ENCODE results near the gene PELI1. TPM values are rescaled to one million over a fixed set of nuclear protein-coding genes. Genes with fewer than 3 reads are reported as not detected.

The PELI1 gene
- total RNA-seq, 1 donor from 2014 or later = 72.4 TPM

DNA sequence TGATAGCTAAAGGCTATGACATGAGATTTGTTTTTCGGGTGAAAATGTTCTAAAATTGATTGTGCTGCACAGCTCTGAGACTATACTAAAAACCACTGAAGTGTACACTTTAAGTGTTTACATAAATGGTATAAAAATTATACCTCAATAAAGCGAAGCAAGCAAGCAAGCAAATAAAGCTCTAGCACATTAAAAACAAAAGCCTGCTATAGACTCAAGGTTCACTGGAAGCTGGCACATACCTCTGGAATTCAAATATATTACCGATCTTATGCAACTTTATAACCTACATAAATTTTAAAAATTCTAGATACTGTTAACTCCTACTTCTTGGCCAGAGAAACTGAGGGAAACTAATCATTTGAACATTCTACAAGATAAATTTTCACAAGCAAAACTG is 20.1 kb downstream of the PELI1 start:
- H3K4me1 Mint-ChIP-seq (ENCODE audit: low read depth) = peaks cover 36% of the 10 kb centered on the region
- TF ChIP-seq, protein P1, sequence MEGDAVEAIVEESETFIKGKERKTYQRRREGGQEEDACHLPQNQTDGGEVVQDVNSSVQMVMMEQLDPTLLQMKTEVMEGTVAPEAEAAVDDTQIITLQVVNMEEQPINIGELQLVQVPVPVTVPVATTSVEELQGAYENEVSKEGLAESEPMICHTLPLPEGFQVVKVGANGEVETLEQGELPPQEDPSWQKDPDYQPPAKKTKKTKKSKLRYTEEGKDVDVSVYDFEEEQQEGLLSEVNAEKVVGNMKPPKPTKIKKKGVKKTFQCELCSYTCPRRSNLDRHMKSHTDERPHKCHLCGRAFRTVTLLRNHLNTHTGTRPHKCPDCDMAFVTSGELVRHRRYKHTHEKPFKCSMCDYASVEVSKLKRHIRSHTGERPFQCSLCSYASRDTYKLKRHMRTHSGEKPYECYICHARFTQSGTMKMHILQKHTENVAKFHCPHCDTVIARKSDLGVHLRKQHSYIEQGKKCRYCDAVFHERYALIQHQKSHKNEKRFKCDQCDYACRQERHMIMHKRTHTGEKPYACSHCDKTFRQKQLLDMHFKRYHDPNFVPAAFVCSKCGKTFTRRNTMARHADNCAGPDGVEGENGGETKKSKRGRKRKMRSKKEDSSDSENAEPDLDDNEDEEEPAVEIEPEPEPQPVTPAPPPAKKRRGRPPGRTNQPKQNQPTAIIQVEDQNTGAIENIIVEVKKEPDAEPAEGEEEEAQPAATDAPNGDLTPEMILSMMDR (IDR thresholded peaks at IDR 0.05; ENCODE audit: unreplicated experiment) = no peak
- DNase-seq (ENCODE audit: low spot score, unreplicated experiment) = no peak
- peaks cover 23% of the 10 kb centered on the region for H3K36me3 Mint-ChIP-seq (ENCODE audit: insufficient read depth)
- H3K27ac Mint-ChIP-seq = no peak overlapping the region
- H3K27me3 Mint-ChIP-seq = no peaks in the 10 kb centered on the region
- H3K9me3 Mint-ChIP-seq (ENCODE audit: low read depth) = peaks cover 18% of the 10 kb centered on the region
- no peak overlapping the region for H3K4me3 Mint-ChIP-seq (ENCODE audit: low read depth)

DNA sequence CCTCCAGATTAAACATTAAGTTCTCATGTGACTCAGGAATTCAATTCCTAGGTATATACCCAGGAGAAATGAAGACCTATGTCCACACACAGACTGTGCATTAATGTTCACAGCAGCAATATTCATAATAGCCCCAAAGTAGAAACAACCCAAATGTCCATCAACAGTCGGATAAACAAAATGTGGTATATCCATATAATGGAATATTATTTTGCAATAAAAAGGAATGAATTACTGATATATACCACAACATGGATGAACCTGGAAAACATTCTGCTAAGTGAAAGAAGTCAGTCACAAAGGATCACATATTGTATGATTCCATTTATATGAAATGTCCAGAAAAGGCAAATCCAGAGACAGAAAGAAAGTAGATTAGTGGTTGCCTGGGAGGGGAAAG is 20.5 kb downstream of the PELI1 start:
- no peaks in the 10 kb centered on the region for H3K27me3 Mint-ChIP-seq
- no peak overlapping the region for H3K4me3 Mint-ChIP-seq (ENCODE audit: low read depth)
- H3K27ac Mint-ChIP-seq = no peak overlapping the region
- peaks cover 18% of the 10 kb centered on the region for H3K9me3 Mint-ChIP-seq (ENCODE audit: low read depth)
- DNase-seq (ENCODE audit: low spot score, unreplicated experiment) = no peak
- TF ChIP-seq, protein P1 (IDR thresholded peaks at IDR 0.05; ENCODE audit: unreplicated experiment) = no peak
- peaks cover 35% of the 10 kb centered on the region for H3K4me1 Mint-ChIP-seq (ENCODE audit: low read depth)
- H3K36me3 Mint-ChIP-seq (ENCODE audit: insufficient read depth) = peaks cover 23% of the 10 kb centered on the region

DNA sequence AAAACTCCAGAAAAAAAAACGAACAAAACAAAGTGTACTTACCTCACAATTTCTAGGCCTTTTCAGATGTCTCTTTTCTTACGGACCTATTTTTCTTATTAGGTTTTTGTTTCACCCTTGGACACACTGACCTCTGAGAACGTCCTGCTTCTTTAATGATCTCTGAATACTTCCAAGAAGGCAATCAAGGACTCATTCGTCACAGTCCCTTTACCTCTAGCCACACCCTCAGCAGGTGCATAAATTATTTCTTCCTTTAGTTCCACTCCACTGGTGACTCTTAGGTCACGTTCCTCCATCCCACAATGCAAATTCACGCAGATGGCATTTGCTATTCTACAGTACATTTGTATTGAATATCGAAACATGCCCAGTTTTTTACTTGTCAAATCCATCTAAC is 21.9 kb downstream of the PELI1 start:
- H3K27me3 Mint-ChIP-seq = no peaks in the 10 kb centered on the region
- TF ChIP-seq, protein P1 (IDR thresholded peaks at IDR 0.05; ENCODE audit: unreplicated experiment) = no peak
- no peak overlapping the region for H3K4me3 Mint-ChIP-seq (ENCODE audit: low read depth)
- H3K4me1 Mint-ChIP-seq (ENCODE audit: low read depth) = peaks cover 26% of the 10 kb centered on the region
- peaks cover 20% of the 10 kb centered on the region for H3K36me3 Mint-ChIP-seq (ENCODE audit: insufficient read depth)
- peaks cover 18% of the 10 kb centered on the region for H3K9me3 Mint-ChIP-seq (ENCODE audit: low read depth)
- no peak for DNase-seq (ENCODE audit: low spot score, unreplicated experiment)
- peak overlapping the region; percentile 29 for H3K27ac Mint-ChIP-seq

DNA sequence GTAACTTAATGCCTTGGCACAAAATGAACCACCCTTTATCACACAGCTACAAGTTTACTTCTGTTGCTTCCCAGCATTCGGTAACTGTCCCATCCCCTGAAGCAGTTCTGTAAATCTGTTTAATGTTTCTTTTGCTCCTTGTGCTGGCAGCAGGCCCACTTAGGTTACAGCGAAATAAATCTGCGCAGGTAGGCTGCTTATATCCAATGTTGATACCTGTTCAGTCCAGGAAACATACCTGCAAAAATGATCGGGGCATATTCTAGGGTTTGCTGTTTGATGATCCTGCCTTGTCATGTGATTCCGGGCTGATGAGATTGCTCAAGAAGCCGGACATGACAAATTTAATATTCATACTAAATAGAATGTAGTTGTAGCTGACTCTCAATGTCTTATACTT is 23.3 kb downstream of the PELI1 start:
- no peak overlapping the region for H3K4me3 Mint-ChIP-seq (ENCODE audit: low read depth)
- TF ChIP-seq, protein P1 (IDR thresholded peaks at IDR 0.05; ENCODE audit: unreplicated experiment) = no peak
- H3K4me1 Mint-ChIP-seq (ENCODE audit: low read depth) = peaks cover 28% of the 10 kb centered on the region
- no peaks in the 10 kb centered on the region for H3K27me3 Mint-ChIP-seq
- peaks cover 11% of the 10 kb centered on the region for H3K9me3 Mint-ChIP-seq (ENCODE audit: low read depth)
- DNase-seq (ENCODE audit: low spot score, unreplicated experiment) = no peak
- no peak overlapping the region for H3K27ac Mint-ChIP-seq
- peaks cover 14% of the 10 kb centered on the region for H3K36me3 Mint-ChIP-seq (ENCODE audit: insufficient read depth)

DNA sequence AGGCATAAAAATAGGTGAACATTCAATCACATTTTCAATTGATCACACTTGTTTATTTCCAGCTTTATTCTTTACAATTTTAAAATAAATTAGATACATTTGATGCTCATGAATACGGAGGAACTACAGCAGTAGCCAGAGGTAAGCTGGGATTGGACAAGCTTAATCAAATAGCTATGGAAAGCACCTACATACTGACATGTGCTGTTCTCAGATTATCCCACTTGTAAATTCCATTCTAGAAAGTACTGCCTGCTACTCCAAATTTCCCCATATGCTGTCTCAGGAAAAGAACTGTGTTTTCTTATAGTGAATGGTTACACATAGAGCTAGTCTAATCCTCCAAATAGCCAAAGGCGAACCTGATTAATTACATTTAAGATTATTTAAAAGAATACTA is 24.2 kb downstream of the PELI1 start:
- TF ChIP-seq, protein P1 (IDR thresholded peaks at IDR 0.05; ENCODE audit: unreplicated experiment) = no peak
- Mint-ChIP-seq H3K27ac (no peak overlapping the region), H3K4me3 (ENCODE audit: low read depth) (no peak overlapping the region), H3K27me3 (no peaks in the 10 kb centered on the region), H3K9me3 (ENCODE audit: low read depth) (peaks cover 11% of the 10 kb centered on the region), H3K4me1 (ENCODE audit: low read depth) (peaks cover 35% of the 10 kb centered on the region), H3K36me3 (ENCODE audit: insufficient read depth) (peaks cover 13% of the 10 kb centered on the region)
- no peak for DNase-seq (ENCODE audit: low spot score, unreplicated experiment)

Measured in progenitor cell of endocrine pancreas (in vitro differentiated cells).